Peyer's patch (tissue), 4 donors: ENCODE results near the gene ENPP4. TPM values are rescaled to one million over a fixed set of nuclear protein-coding genes. Genes with fewer than 3 reads are reported as not detected.

ENCODE experiments used
- DNase-seq, 3 donors: peaks; one replicate each; pipeline ENCODE4 v3.0.0-alpha.2; 2017 to 2019
- H3K27ac ChIP-seq, 4 donors: fragments of 200-600 bp; sonication (generic); one replicate each; pipeline ENCODE4 v1.5.1; 2016 to 2019
- H3K27me3 ChIP-seq, 2 donors: fragments of 200-600 bp; sonication (generic); one replicate each; pipeline ENCODE4 v1.5.1; 2019
- H3K36me3 ChIP-seq, 3 donors: fragments of 200-600 bp; sonication (generic); one replicate each; pipeline ENCODE4 v1.5.1; 2016 to 2019
- H3K4me1 ChIP-seq, 4 donors: fragments of 200-600 bp; sonication (generic); one replicate each; pipeline ENCODE4 v1.5.1; 2016 to 2019
- H3K4me3 ChIP-seq, 4 donors: fragments of 200-600 bp; sonication (generic); 1 replicate in 3 of 4; 2 replicates in 1 of 4; pipeline ENCODE4 v1.5.1; 2016 to 2019; ENCODE audit warnings: mild to moderate bottlenecking in 1 of 4
- H3K9me3 ChIP-seq, 4 donors: fragments of 200-600 bp; sonication (generic); one replicate each; pipeline ENCODE4 v1.5.1; 2016 to 2019; ENCODE audit warnings: mild to moderate bottlenecking in 1 of 4
- POLR2A ChIP-seq, 2 donors: fragments of 450-650 bp; IDR thresholded peaks; one replicate each; pipeline ENCODE4 v1.5.1; 2017; ENCODE audit warnings: antibody characterized with exemption in 2 of 2, mild to moderate bottlenecking in 2 of 2, moderate library complexity in 2 of 2
- total RNA-seq, 4 donors: library from RNA; depleted of rRNA; stranded (reverse); fragments of >200 nt; gene quantifications; one replicate each; pipeline ENCODE4 v1.1.0, GENCODE V29; 2016
- TF ChIP-seq, protein P1 (sequence below), 6 experiments: fragments of 450-650 bp in 4 of 6; fragments of 200-600 bp in 2 of 6; sonication (generic) in 1 of 6; IDR thresholded peaks; one replicate each; pipeline ENCODE4 v1.5.1; 2017 to 2019; ENCODE audit warnings: antibody characterized with exemption in 6 of 6, mild to moderate bottlenecking in 3 of 6, moderate library complexity in 1 of 6

Gene ENPP4
- total RNA-seq, 4 donors from 2014 or later, result 4.1 to 22.6 (median 14.1) TPM

- Histone ChIP-seq H3K4me3 (peak within 1 kb of the TSS; percentile 50 to 74 (median 62)), H3K4me1 (peaks cover 0 to 14% (median 0%) of the 10 kb centered on the region in 4 donors), H3K9me3 (no peaks in the 10 kb centered on the region), H3K36me3 (no peaks in the 10 kb centered on the region), H3K27ac (peak within 1 kb of the TSS in 3 of 4 donors; percentile 21 to 53 (median 22)), H3K27me3 (no peaks in the 10 kb centered on the region)
- TF ChIP-seq POLR2A (IDR thresholded peaks at IDR 0.05), result peak; percentile 52 to 53
- TF ChIP-seq, protein P1, sequence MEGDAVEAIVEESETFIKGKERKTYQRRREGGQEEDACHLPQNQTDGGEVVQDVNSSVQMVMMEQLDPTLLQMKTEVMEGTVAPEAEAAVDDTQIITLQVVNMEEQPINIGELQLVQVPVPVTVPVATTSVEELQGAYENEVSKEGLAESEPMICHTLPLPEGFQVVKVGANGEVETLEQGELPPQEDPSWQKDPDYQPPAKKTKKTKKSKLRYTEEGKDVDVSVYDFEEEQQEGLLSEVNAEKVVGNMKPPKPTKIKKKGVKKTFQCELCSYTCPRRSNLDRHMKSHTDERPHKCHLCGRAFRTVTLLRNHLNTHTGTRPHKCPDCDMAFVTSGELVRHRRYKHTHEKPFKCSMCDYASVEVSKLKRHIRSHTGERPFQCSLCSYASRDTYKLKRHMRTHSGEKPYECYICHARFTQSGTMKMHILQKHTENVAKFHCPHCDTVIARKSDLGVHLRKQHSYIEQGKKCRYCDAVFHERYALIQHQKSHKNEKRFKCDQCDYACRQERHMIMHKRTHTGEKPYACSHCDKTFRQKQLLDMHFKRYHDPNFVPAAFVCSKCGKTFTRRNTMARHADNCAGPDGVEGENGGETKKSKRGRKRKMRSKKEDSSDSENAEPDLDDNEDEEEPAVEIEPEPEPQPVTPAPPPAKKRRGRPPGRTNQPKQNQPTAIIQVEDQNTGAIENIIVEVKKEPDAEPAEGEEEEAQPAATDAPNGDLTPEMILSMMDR (IDR thresholded peaks at IDR 0.05), result no peak
- peak; percentile 87 to 95 (median 91) for DNase-seq
These were observed 40.8 kb downstream of the ENPP4 start, which contains the start of gene ENPP5 for GRCh38 chr6:46170357-46171289. Gene ENPP5 (minus strand): TSS chr6:46170980. CDS start chr6:46168262, 2,718 bp downstream.

DNA sequence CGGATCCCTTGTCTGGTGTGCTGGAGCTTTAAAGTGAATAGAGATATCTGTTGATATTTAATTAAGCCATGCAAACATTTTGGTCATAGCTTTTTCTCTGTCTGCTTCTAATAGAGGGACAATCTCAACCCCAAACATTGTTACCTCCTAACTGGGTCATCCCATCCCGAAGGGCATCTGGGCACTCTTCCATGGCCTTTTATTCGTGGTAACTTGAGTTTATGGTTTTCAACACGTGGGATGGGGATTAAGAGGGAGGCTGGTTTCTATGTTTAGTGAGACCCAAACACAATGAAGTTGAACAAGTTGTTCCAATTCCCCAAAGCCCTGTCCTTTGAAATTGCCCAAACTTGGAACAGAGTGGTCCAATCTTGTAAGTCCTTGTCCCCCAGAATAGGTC, 42.4 kb downstream of the ENPP4 start:
- peaks cover 0 to 14% (median 0%) of the 10 kb centered on the region in 4 donors for H3K4me1 ChIP-seq
- no peaks in the 10 kb centered on the region for H3K27me3 ChIP-seq
- no peaks in the 10 kb centered on the region for H3K9me3 ChIP-seq
- H3K27ac ChIP-seq, result no peak overlapping the region
- no peak overlapping the region for H3K4me3 ChIP-seq
- no peak for DNase-seq
- no peak for TF ChIP-seq POLR2A (IDR thresholded peaks at IDR 0.05)
- TF ChIP-seq, protein P1 (IDR thresholded peaks at IDR 0.05), result no peak
- H3K36me3 ChIP-seq, result no peaks in the 10 kb centered on the region

DNA sequence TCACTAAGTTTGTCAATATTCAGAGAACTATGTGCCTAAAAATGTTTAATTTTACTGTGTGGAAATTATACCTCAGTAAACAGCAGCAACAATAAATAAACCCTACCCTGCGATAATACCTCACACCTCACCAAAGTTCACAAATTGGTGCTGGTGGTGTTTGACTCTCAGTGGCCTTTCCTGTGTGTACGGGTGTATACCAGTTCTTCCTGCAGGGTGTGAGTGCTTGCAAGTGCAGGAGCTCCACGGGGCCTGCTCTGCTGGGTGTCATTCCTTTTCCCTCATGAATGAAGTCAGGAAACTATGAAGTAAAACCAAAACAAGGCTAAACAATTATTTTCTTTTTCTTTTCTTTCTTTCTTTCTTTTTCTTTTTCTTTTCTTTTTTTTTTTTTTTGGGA, 45.1 kb downstream of the ENPP4 start:
- Histone ChIP-seq H3K9me3 (no peaks in the 10 kb centered on the region), H3K27ac (peak overlapping the region in 1 of 4 donors; percentile 7), H3K36me3 (no peaks in the 10 kb centered on the region), H3K27me3 (no peaks in the 10 kb centered on the region), H3K4me3 (no peak overlapping the region), H3K4me1 (peaks cover 0 to 14% (median 0%) of the 10 kb centered on the region in 4 donors)
- DNase-seq, result no peak
- no peak for TF ChIP-seq POLR2A (IDR thresholded peaks at IDR 0.05)
- TF ChIP-seq, protein P1 (IDR thresholded peaks at IDR 0.05), result no peak

DNA sequence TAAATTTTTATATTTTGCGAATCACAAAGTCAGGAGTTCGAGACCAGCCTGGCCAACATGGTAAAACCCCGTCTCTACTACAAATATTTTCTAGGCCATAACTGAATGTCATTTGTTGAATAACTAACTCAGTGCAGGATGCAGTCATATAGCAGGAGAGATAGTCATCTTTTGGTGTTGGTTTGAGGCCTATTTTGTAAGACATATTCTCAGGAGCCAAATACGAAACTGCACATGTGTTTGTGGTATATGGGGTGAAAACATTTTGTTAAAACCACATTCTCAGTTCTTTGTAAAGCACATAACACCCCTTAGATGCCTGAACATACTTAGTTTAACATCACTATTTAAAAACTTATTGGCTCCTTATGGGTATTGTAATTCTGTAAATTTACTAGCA, 45.7 kb downstream of the ENPP4 start:
- TF ChIP-seq, protein P1 (IDR thresholded peaks at IDR 0.05), result no peak
- TF ChIP-seq POLR2A (IDR thresholded peaks at IDR 0.05), result no peak
- H3K27ac ChIP-seq, result no peak overlapping the region
- DNase-seq, result no peak
- no peaks in the 10 kb centered on the region for H3K27me3 ChIP-seq
- no peak overlapping the region for H3K4me3 ChIP-seq
- no peaks in the 10 kb centered on the region for H3K36me3 ChIP-seq
- H3K4me1 ChIP-seq, result peaks cover 0 to 14% (median 0%) of the 10 kb centered on the region in 4 donors
- H3K9me3 ChIP-seq, result no peaks in the 10 kb centered on the region

GRCh38 chr6:46175976-46176375, 46.2 kb downstream of the ENPP4 start:
- H3K36me3 ChIP-seq, result no peaks in the 10 kb centered on the region
- no peak for DNase-seq
- no peaks in the 10 kb centered on the region for H3K27me3 ChIP-seq
- TF ChIP-seq, protein P1 (IDR thresholded peaks at IDR 0.05), result no peak
- TF ChIP-seq POLR2A (IDR thresholded peaks at IDR 0.05), result no peak
- H3K27ac ChIP-seq, result no peak overlapping the region
- peaks cover 0 to 8% (median 0%) of the 10 kb centered on the region in 4 donors for H3K4me1 ChIP-seq
- H3K9me3 ChIP-seq, result no peaks in the 10 kb centered on the region
- no peak overlapping the region for H3K4me3 ChIP-seq
